Mammary epithelial cell (primary cell): ENCODE results near the gene LDLRAD4.

Experiments
- EZH2 ChIP-seq: IDR thresholded peaks from 2 replicates; pipeline ENCODE4 v1.6.1; 2012; ENCODE audit warnings: low read length, inconsistent platforms, borderline replicate concordance
- TF ChIP-seq, protein P1 (sequence below), 2 donors: IDR thresholded peaks in 1 of 2; conservative IDR thresholded peaks in 1 of 2; 2 replicates each; pipeline ENCODE4 v1.5.1; 2011 to 2012; ENCODE audit warnings: inconsistent platforms in 2 of 2, low read length in 2 of 2, mild to moderate bottlenecking in 2 of 2, control low read depth in 1 of 2, low read depth in 1 of 2; ENCODE audit not compliant: insufficient read depth in 1 of 2; ENCODE audit errors: extremely low read depth in 1 of 2

DNA sequence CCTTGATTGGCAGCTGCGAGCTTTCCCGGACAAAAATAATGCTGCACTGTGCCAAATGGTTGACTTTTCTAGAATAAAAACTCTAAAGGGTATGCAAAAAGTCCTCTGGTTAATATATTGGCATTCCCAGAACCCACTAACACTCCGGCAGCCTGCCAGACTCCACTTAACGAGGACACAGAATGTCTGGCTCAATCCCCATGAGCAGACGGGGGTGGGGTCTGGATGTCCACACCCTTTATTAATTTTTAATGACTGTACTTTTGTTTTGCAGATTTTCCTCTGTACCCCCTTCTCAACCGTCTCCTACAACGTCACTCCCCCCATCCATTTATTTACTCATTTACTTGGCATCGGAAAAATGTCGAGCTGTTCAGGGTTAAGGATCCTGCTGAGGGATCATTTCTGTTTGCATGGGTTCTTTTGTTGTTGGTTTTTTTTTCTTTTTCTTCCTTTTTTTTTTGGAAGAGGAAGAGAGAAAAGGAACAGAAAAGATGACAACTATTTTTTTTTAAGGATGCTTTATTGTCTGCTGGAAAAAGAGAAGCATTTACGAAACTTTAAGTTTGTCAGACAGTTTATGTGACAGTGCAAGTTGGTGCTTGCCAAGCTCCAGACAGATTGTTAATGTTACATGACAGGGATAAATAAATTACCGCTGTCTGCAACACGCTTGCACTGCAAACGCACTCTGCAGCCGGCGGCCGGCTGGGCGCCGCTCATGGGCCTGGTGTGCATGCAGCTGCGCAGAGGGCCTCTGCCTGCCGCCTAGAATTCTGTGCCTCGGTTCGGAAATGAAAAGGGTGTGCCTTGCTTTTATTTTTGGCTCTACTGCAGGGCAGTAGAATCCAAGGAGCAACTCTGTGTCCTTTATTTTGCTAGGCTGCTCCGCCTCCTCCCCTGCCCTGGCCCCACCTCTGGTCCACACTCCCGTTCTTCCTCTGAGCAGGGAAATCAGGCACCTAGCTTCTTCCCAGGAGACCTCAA, 3.6 kb downstream of the LDLRAD4 start:
- TF ChIP-seq, protein P1, sequence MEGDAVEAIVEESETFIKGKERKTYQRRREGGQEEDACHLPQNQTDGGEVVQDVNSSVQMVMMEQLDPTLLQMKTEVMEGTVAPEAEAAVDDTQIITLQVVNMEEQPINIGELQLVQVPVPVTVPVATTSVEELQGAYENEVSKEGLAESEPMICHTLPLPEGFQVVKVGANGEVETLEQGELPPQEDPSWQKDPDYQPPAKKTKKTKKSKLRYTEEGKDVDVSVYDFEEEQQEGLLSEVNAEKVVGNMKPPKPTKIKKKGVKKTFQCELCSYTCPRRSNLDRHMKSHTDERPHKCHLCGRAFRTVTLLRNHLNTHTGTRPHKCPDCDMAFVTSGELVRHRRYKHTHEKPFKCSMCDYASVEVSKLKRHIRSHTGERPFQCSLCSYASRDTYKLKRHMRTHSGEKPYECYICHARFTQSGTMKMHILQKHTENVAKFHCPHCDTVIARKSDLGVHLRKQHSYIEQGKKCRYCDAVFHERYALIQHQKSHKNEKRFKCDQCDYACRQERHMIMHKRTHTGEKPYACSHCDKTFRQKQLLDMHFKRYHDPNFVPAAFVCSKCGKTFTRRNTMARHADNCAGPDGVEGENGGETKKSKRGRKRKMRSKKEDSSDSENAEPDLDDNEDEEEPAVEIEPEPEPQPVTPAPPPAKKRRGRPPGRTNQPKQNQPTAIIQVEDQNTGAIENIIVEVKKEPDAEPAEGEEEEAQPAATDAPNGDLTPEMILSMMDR (conservative IDR thresholded peaks at IDR 0.05 in 1 of 2, IDR thresholded peaks at IDR 0.05 in 1 of 2; ENCODE audit: extremely low read depth in 1 of 2, insufficient read depth in 1 of 2, low read depth in 1 of 2, low read length in 2 of 2): no peak
- TF ChIP-seq EZH2: no peak
